HG03354 (cell line): ENCODE data around the gene SORCS2.

Source experiments
- ATAC-seq: cut with Tn5 transposase; IDR thresholded peaks from one replicate; pipeline ENCODE4 v1.9.1; 2021; ENCODE audit warnings: mild to moderate bottlenecking; ENCODE audit not compliant: unreplicated experiment, poor library complexity, severe bottlenecking

SORCS2 gene

GRCh38 chr4:7340553-7341433 is 148.5 kb downstream of the SORCS2 start:
- no peak for ATAC-seq

- no peak for ATAC-seq
Observed at GRCh38 chr4:7341491-7342222, 149.3 kb downstream of the SORCS2 start.

GRCh38 chr4:7342223-7343080 is 150.1 kb downstream of the SORCS2 start:
- no peak for ATAC-seq

GRCh38 chr4:7343081-7343655 is 150.8 kb downstream of the SORCS2 start:
- no peak for ATAC-seq

GRCh38 chr4:7343950-7344349 is 151.6 kb downstream of the SORCS2 start:
- no peak for ATAC-seq

GRCh38 chr4:7344636-7345155 is 152.4 kb downstream of the SORCS2 start:
- ATAC-seq, result no peak

GRCh38 chr4:7347981-7348380 is 155.6 kb downstream of the SORCS2 start:
- ATAC-seq, result no peak

- no peak for ATAC-seq
Observed at GRCh38 chr4:7348946-7349900, 156.9 kb downstream of the SORCS2 start.

- ATAC-seq, result no peak
Observed at GRCh38 chr4:7350396-7350795, 158.1 kb downstream of the SORCS2 start.

GRCh38 chr4:7351014-7351413 is 158.7 kb downstream of the SORCS2 start:
- no peak for ATAC-seq

- ATAC-seq, result no peak
Observed at GRCh38 chr4:7352486-7352885, 160.1 kb downstream of the SORCS2 start.

GRCh38 chr4:7353046-7353790 is 160.9 kb downstream of the SORCS2 start:
- ATAC-seq, result no peak

- no peak for ATAC-seq
Observed at GRCh38 chr4:7353846-7354610, 161.7 kb downstream of the SORCS2 start.

- ATAC-seq, result no peak
Observed at GRCh38 chr4:7354927-7355326, 162.6 kb downstream of the SORCS2 start.

GRCh38 chr4:7355795-7356194 is 163.5 kb downstream of the SORCS2 start:
- ATAC-seq, result no peak

GRCh38 chr4:7356667-7357310 is 164.5 kb downstream of the SORCS2 start:
- no peak for ATAC-seq

- no peak for ATAC-seq
Observed at GRCh38 chr4:7357323-7357722, 165.0 kb downstream of the SORCS2 start.
